Right lung (tissue), 5 donors: ENCODE data around the gene C14orf119. TPM values are rescaled to one million over a fixed set of nuclear protein-coding genes. Genes with fewer than 3 reads are reported as not detected.

Experiments
- DNase-seq, 2 donors: peaks; one replicate each; pipeline ENCODE4 v3.0.0-alpha.2; 2013
- polyA plus RNA-seq, 5 donors: library from polyadenylated mRNA; unstranded; fragments of 120-200 nt; gene quantifications; one replicate each; pipeline versions ENCODE4 v1.2.1 to v1.2.3, GENCODE V29; 2013; ENCODE audit warnings: inconsistent platforms in 1 of 5, low replicate concordance in 1 of 5; ENCODE audit not compliant: insufficient read length in 5 of 5, insufficient read depth in 1 of 5

C14orf119 gene
- polyA plus RNA-seq, 5 donors, result 57.4 to 70.3 (median 64.5) TPM

GRCh38 chr14:23085458-23085857 lies 9.8 kb upstream of the C14orf119 start:
- DNase-seq, result no peak

- no peak for DNase-seq
These were observed 8.7 kb upstream of the C14orf119 start for GRCh38 chr14:23086565-23086964.

- no peak for DNase-seq
These were observed 5.6 kb upstream of the C14orf119 start for GRCh38 chr14:23089498-23090253.

GRCh38 chr14:23090254-23090636 lies 5.1 kb upstream of the C14orf119 start:
- DNase-seq, result no peak

GRCh38 chr14:23091294-23092225 lies 3.7 kb upstream of the C14orf119 start:
- no peak for DNase-seq

GRCh38 chr14:23093104-23093503 lies 2.2 kb upstream of the C14orf119 start:
- no peak for DNase-seq

- no peak for DNase-seq
These were observed 1.8 kb upstream of the C14orf119 start for GRCh38 chr14:23093526-23093925.

GRCh38 chr14:23093991-23094665 lies 1.2 kb upstream of the C14orf119 start:
- DNase-seq, result no peak

- DNase-seq, result peak; percentile 90
These were observed 574 bp upstream of the C14orf119 start, which contains the start of gene ACIN1 for GRCh38 chr14:23094666-23095195. TSS of gene ACIN1 (minus strand) at chr14:23095136. CDS start at chr14:23095112, 24 bp downstream.

- no peak for DNase-seq
These were observed 2.5 kb downstream of the C14orf119 start for GRCh38 chr14:23097786-23098185.

- DNase-seq, result no peak
These were observed 4.0 kb downstream of the C14orf119 start for GRCh38 chr14:23099212-23099861.

- DNase-seq, result no peak
These were observed 6.1 kb downstream of the C14orf119 start for GRCh38 chr14:23101213-23101970.

GRCh38 chr14:23101986-23102625 lies 6.8 kb downstream of the C14orf119 start:
- DNase-seq, result no peak

- no peak for DNase-seq
These were observed 7.5 kb downstream of the C14orf119 start for GRCh38 chr14:23102801-23103200.

GRCh38 chr14:23103581-23103980 lies 8.3 kb downstream of the C14orf119 start:
- no peak for DNase-seq

- no peak for DNase-seq
These were observed 8.8 kb downstream of the C14orf119 start for GRCh38 chr14:23104070-23104590.

GRCh38 chr14:23104591-23105347 lies 9.5 kb downstream of the C14orf119 start, which contains the start of gene CIROP:
TSS of gene CIROP (minus strand) at chr14:23104989. CDS start at chr14:23104920, 69 bp downstream.
- no peak for DNase-seq

GRCh38 chr14:23105348-23105824 lies 10.1 kb downstream of the C14orf119 start:
- DNase-seq, result no peak

GRCh38 chr14:23106747-23107045 lies 11.4 kb downstream of the C14orf119 start:
- DNase-seq, result no peak
